NOMO-1 treated with DMSO at 0.1 percent for 48 hours (cell line): Measurements from ENCODE around the gene TMIGD2.
"Not testable (repeated sequence)": the region's sequence is repeated elsewhere in the genome, so short reads cannot be mapped to it uniquely, and the experiment has no call there.

Experiments used
- DNase-seq: peaks from one replicate; lab custom pipeline; 2025; ENCODE audit not compliant: unreplicated experiment; lab: John Stamatoyannopoulos, UW

Gene TMIGD2

DNA sequence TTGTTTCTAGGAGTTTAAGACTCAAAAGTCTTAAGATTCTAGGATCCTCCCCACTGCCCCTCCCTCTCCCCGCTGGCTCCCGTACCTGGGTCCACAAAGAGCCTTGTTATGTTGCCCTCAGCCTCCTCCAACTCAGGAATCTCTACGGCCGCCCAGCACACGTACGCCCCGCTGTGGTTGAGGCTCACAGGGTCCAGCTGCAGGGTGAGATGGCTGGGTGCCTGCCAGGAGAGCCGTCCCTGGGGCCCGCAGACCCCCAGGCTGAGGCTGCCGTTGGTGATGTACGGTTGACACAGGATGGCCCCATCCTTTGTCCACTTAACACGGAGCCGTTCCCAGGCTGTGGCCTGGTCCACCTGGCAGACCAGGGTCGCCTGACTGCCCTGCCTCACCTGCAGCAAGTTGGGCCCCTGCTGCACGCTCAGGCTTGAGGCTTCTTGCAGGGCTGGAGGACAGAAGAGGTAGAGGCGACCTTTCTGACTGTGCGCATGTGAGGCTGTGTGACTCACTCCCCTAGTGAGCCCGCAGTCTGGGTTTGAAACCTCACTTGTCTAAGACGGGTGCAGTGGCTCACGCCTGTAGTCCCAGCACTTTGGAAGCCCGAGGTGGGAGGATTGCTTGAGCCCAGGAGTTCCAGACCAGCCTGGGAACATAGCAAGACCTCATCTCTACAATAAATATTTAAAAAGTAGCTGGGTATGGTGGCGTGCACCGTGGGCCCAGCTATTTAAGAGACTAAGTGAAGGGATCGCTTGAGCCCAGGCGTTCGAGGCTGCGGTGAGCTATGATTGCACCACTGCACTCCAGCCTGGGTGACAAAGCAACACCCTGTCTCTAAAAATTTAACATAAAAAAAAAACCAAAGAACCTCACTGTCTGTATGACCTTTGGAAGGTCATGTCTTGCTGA is 4.0 kb downstream of the TMIGD2 start:
- no peak for DNase-seq

- no peak for DNase-seq
These were observed 6.0 kb downstream of the TMIGD2 start for GRCh38 chr19:4295972-4296771.

GRCh38 chr19:4294389-4294788 is 7.8 kb downstream of the TMIGD2 start:
- DNase-seq, result no peak

DNA sequence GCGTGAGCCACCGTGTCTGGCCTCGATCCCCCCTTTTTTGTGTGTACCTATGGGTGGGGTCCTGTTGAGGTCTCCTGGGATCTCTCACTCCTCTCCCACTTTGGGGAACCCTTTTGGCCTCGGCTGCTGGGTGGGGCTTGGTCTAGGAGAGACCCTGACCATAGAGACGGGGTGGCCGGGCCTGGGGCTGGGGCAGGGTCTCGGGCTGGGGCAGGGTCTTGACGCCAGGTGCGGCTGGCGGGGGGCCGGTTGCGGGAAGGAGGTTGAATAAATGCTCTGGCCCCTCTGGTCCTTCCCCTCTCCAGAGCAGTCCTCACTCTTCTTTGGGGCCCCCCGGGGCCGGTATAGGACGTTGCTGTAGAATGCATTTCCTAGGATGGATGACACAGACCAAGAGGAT is 9.7 kb downstream of the TMIGD2 start:
- no peak for DNase-seq

- DNase-seq, result no peak
These were observed 10.9 kb downstream of the TMIGD2 start for GRCh38 chr19:4291184-4291732.

DNA sequence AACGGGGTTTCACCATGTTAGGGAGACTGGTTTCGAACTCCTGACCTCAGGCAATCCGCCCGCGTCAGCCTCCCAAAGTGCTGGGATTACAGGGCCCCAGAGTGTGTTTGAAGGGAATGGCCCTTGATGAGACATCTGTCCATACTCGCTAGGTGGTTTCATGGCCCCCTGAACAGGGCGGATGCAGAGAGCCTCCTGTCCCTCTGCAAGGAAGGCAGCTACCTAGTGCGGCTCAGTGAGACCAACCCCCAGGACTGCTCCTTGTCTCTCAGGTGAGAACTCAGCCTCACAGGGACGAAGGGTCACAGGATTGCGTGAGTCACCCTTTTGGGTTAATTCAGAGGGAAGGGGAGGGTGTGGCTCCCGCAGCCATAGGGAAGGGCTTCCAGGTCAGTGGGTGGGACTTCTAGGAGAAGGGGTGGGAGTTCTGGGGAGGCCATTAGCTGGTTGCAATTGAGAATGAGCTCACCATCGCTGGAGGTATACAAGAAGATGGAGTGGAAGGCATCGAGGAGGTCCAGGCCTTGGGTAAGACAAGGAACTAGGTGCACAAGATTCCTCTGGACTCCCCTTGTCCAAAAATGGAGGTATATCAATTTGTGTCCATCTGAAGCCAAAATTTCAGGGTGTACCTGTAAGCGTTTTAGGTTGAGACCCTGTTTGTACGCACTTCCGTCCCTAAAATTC is 14.0 kb downstream of the TMIGD2 start:
- DNase-seq, result no peak

DNA sequence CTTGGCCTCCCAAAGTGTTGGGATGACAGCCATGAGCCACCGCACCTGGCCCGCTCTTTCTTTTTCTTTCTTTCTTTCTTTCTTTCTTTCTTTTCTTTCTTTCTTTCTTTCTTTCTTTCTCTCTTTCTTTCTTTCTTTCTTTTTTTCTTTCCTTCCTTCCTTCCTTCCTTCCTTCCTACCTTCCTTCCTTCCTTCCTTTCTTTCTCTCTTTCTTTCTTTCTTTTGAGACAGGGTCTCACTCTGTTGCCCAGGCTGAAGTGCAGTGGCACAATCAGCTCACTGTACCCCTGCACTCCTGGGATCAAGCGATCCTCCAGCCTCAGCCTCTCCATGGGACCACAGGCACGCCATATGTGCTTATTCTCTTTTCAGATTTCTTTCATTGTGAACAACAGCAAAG is 16.0 kb downstream of the TMIGD2 start:
- DNase-seq, result not testable (repeated sequence)

GRCh38 chr19:4284974-4285373 is 17.2 kb downstream of the TMIGD2 start:
- DNase-seq, result no peak

DNA sequence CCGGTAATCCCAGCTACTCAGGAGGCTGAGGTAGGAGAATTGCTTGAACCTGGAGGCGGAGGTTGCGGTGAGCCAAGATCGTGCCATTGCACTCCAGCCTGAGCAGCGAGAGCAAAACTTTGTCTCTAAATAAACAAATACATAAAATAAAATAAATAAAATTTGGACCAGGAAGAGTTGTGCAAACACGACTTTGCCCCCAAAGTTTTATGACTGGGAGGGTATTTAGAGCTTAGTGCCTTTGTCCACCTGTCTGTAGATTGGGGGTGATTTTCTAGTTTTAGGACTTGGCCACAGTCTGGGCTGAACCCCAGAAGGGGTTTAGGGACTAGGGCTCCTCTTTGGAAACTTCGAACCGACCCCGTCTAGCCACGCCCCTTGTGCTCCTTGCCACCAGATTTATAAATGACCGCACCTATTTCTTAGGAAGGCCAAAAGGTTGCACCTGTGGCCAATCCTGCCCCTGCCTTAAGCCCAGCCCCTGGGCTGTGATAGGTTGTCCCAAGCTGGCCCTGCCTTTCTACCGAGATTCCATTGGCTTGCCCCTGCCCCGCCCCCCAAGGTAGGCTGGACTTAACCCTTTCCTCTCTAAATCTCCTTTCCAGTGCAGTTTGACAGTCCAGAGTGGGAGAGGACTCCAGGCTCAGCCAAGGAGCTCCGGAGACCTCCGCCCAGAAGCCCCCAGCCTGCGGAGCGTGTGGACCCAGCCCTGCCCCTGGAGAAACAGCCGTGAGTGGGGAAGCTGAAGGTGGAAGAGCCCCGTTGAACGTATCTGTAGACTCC is 17.8 kb downstream of the TMIGD2 start:
- DNase-seq, result no peak

GRCh38 chr19:4279530-4280422 is 22.4 kb downstream of the TMIGD2 start:
- peak; percentile 7 for DNase-seq

DNA sequence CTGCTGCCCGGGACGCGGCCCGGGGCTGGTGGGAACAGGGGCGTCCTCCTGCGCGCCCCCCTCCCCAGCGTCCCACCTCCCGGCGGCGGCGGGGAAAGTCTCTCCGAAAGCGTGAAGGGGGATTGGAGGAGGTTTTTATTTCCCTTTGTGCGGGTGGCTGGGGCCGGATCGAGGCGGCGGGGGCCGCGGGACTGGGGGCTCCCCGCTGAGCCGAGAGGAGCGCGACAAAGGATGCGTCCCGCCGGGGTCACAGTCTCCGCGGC is 23.0 kb downstream of the TMIGD2 start:
- no peak for DNase-seq

GRCh38 chr19:4278419-4279266 is 23.5 kb downstream of the TMIGD2 start, which contains the start of gene SHD:
Gene SHD (plus strand): TSS chr19:4279266. CDS start chr19:4280064, 798 bp downstream.
- DNase-seq, result no peak

DNA sequence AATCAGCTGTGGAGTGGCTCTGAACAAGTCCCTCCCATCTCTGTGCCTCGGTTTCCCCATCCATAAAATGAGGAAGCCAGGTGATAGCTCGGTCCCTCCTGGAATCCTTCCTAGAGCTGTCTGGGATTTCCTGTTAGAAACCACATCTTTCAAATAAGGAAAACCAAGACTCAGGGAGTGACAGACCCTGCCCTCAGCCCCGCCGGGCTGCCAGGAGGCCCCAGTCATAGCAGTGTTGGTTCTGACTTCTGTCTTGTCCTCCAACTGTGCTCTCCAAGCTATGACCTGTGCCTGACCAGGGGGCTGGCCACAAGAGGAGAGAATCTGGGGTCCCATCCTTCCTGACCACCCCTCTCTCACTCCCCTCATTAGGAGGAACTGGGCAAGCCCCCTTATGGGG is 24.2 kb downstream of the TMIGD2 start:
- DNase-seq, result no peak

DNA sequence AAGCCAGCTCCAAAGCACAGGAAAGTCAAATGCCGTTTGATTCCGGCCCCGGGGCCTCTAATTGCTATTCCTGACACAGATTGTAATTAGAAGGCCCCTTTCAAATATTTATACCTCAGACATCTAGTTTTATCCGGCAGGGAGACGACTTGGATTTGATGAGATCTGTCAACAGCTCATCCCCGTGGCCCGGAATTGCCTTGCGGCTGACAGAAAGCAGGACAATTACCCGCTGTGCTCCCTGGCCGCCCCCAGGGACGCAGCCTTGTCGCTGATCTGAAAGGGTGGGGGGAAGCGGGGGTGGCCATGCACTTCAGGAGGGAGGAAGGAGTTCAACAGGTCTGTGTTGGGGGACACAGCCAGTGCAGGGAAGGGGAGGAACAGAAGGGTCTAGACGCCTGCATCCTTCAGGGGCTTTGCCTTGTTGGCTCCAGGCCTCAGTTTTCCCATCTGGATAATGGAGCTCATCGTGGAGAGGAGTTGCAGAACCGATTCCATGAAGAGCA is 24.9 kb downstream of the TMIGD2 start:
- no peak for DNase-seq

DNA sequence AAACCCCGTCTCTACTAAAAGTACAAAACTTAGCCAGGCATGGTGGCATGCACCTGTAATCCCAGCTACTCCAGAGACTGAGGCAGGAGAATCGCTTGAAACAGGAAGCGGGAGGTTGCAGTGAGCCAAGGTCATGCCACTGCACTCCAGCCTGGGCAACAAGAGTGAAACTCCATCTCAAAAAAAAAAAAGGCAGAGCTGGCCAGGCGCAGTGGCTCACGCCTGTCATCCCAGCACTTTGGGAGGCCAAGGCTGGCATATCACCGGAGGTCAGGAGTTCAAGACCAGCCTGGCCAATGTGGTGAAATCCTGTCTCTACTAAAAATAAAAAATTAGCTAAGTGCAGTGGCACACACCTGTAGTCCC is 27.9 kb downstream of the TMIGD2 start:
- DNase-seq, result not testable (repeated sequence)

DNA sequence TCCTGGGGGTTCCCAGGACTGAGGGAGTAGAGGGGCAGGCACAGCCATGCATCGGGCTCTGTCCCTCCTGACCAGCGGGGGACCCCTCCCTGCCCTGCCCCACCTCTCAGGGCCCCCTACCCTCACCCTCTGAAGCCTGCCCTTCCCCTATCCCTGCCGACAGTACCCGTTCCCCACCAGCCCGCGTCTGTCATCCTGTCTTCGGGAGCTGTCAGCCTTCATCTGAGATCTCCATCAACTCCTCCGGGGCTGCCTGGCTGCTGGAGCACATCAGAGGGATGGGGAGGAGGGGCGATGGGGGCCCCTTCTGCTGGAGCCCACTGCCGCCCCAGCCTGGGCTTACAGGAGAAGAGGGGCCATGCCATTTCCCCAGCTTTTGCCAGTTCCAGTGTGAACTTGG is 29.3 kb downstream of the TMIGD2 start:
- DNase-seq, result no peak

DNA sequence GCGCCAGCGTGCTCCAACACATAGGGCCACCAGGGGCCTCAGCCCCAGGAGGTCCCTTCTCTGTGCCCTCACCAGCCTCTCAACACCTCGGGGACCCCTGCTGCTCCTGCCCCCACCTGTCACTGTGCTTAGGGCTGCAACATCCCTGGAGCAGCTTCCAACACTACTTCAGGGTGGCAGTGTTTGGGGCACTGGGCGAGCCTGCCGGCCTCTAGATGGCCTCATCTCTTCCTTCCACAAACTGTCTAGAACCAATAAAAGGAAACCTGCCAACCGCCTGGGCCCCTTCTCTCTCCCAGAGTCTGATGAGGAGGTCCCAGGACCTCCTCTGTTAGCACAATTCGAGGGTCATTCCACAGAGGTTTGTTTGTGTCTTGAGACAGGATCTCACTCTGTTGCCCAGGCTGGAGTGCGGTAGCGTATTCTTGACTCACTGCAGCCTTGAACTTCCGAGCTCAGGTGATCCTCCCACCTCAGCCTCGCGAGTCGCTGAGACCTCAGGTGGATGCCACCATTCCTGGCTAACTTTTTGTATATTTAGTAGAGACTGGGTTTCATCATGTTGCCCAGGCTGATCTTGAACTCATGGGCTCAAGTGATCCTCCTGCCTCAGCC is 33.3 kb downstream of the TMIGD2 start:
- DNase-seq, result no peak
